ENCODE data around the gene TACC2. TPM values are rescaled to one million over a fixed set of nuclear protein-coding genes. Genes with fewer than 3 reads are reported as not detected.
"Not testable (repeated sequence)": the region's sequence is repeated elsewhere in the genome, so short reads cannot be mapped to it uniquely, and the experiment has no call there.

The TACC2 gene
- total RNA-seq, 4 donors from 2014 or later = 105 to 334 (median 235) TPM

- Histone ChIP-seq H3K27me3 (no peaks in the 10 kb centered on the region), H3K9me3 (no peaks in the 10 kb centered on the region), H3K4me3 (peak overlapping the region in 1 of 4 donors; percentile 5), H3K36me3 (no peaks in the 10 kb centered on the region), H3K4me1 (peaks cover 40 to 41% of the 10 kb centered on the region in 2 donors), H3K27ac (peak overlapping the region; percentile 94 to 98 (median 96))
- DNase-seq = no peak
- intact Hi-C loops (cut with DNase I; ENCODE audit: low total_unique reads) = no loop called here
- in situ Hi-C loops (cut with MboI; ENCODE audit: low sequenced_read_pairs in 4 of 4) = loop anchor here in 1 of 4 donors (10.0 kb wide), 1 partner anchor 55 kb away; no protein-coding TSS in a partner anchor
- TF ChIP-seq CTCF (IDR thresholded peaks at IDR 0.05 in 4 of 5, conservative IDR thresholded peaks at IDR 0.05 in 1 of 5) = no peak
- TF ChIP-seq POLR2A (IDR thresholded peaks at IDR 0.05) = no peak
- no peak for ATAC-seq
These were observed 1.2 kb downstream of the TACC2 start for GRCh38 chr10:121990015-121990677.

DNA sequence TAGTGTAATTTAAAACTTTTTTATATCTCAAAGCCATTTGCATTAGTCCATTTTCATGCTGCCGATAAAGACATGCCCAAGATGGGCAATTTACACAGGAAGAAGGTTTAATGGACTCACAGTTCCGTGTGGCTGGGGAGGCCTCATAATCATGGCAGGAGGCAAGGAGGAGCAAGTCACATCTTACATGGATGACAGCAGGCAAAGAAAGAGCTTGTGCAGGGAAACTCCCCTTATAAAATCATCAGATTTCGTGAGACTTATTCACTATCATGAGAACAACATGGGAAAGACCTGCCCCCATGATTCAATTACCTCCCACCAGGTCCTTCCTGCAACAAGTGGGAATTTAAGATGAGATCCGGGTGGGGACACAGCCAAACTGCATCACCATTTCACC, 2.8 kb downstream of the TACC2 start:
- H3K4me3 ChIP-seq; ATAC-seq; intact Hi-C loops (cut with DNase I; ENCODE audit: low total_unique reads); DNase-seq; H3K9me3 ChIP-seq; H3K36me3 ChIP-seq; H3K27me3 ChIP-seq: not testable (repeated sequence)
- H3K27ac ChIP-seq = peak overlapping the region; percentile 94 to 98 (median 96)
- H3K4me1 ChIP-seq = peaks cover 46 to 48% of the 10 kb centered on the region in 2 donors
- in situ Hi-C loops (cut with MboI; ENCODE audit: low sequenced_read_pairs in 4 of 4) = loop anchor here in 1 of 4 donors (10.0 kb wide), 1 partner anchor 53 kb away; no protein-coding TSS in a partner anchor

GRCh38 chr10:121994429-121994941, 5.5 kb downstream of the TACC2 start:
- H3K27ac ChIP-seq = peak overlapping the region; percentile 94 to 98 (median 96)
- no peaks in the 10 kb centered on the region for H3K36me3 ChIP-seq
- H3K4me1 ChIP-seq = peaks cover 34 to 52% of the 10 kb centered on the region in 2 donors
- in situ Hi-C loops (cut with MboI; ENCODE audit: low sequenced_read_pairs in 4 of 4) (loop anchor here in 1 of 4 donors (10.0 kb wide), 1 partner anchor 50 kb away; no protein-coding TSS in a partner anchor), intact Hi-C loops (cut with DNase I; ENCODE audit: low total_unique reads) (loop anchor here (2.0 kb wide), 2 partner anchors 50 to 118 kb away; no protein-coding TSS in a partner anchor)
- DNase-seq (peak; percentile 89 to 96), ATAC-seq (peak; percentile 40 to 58)
- no peaks in the 10 kb centered on the region for H3K27me3 ChIP-seq
- peak overlapping the region; percentile 37 to 63 (median 57) for H3K4me3 ChIP-seq
- no peaks in the 10 kb centered on the region for H3K9me3 ChIP-seq
- TF ChIP-seq POLR2A (IDR thresholded peaks at IDR 0.05) = peak; percentile 94 to 98
- TF ChIP-seq CTCF (IDR thresholded peaks at IDR 0.05 in 4 of 5, conservative IDR thresholded peaks at IDR 0.05 in 1 of 5) = peak in 1 of 5 experiments; percentile 15

- ATAC-seq = peak; percentile 15 to 47
- no peak for TF ChIP-seq CTCF (IDR thresholded peaks at IDR 0.05 in 4 of 5, conservative IDR thresholded peaks at IDR 0.05 in 1 of 5)
- TF ChIP-seq POLR2A (IDR thresholded peaks at IDR 0.05) = peak in 1 of 2 donors; percentile 39
- Histone ChIP-seq H3K4me1 (peaks cover 40 to 63% of the 10 kb centered on the region in 2 donors), H3K27me3 (no peaks in the 10 kb centered on the region), H3K27ac (peak overlapping the region; percentile 94 to 98 (median 96)), H3K4me3 (peak overlapping the region; percentile 27 to 62 (median 32)), H3K9me3 (no peaks in the 10 kb centered on the region), H3K36me3 (no peaks in the 10 kb centered on the region)
- DNase-seq = peak in 1 of 2 donors; percentile 69
- in situ Hi-C loops (cut with MboI; ENCODE audit: low sequenced_read_pairs in 4 of 4) = loop anchor here in 1 of 4 donors (10.0 kb wide), 1 partner anchor 46 kb away; no protein-coding TSS in a partner anchor
- intact Hi-C loops (cut with DNase I; ENCODE audit: low total_unique reads) = loop anchor here (5.0 kb wide), 1 partner anchor 64 kb away; no protein-coding TSS in a partner anchor
These were observed 9.5 kb downstream of the TACC2 start for GRCh38 chr10:121998462-121998861.

DNA sequence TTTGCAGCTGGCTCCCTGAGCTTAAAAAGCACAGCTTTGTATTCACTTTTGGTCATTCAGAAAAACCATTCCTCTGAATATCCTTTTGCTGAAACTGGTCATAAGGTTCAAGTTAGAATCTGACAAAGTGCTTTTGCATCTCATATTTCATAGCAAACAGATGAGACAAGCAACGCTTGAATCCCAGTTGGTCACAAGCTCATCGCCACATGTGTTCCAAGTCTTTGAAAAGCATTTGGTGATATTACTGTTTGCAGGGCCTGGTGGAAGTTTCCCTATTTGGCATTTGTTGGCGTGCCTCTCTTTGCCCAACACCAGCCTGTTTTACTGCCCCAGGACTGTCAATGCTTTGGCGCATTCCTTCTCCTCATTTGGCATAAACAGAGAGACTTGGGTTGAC, 10.3 kb downstream of the TACC2 start:
- Histone ChIP-seq H3K36me3 (no peaks in the 10 kb centered on the region), H3K4me1 (peaks cover 32 to 54% of the 10 kb centered on the region in 2 donors), H3K27ac (peak overlapping the region; percentile 94 to 98 (median 96)), H3K27me3 (no peaks in the 10 kb centered on the region), H3K4me3 (peak overlapping the region; percentile 27 to 62 (median 32)), H3K9me3 (no peaks in the 10 kb centered on the region)
- peak in 1 of 2 donors; percentile 15 for TF ChIP-seq POLR2A (IDR thresholded peaks at IDR 0.05)
- TF ChIP-seq CTCF (IDR thresholded peaks at IDR 0.05 in 4 of 5, conservative IDR thresholded peaks at IDR 0.05 in 1 of 5) = no peak
- DNase-seq (peak; percentile 73 to 78), ATAC-seq (peak; percentile 49 to 59)
- in situ Hi-C loops (cut with MboI; ENCODE audit: low sequenced_read_pairs in 4 of 4) = loop anchor here in 1 of 4 donors (10.0 kb wide), 1 partner anchor 46 kb away; no protein-coding TSS in a partner anchor
- intact Hi-C loops (cut with DNase I; ENCODE audit: low total_unique reads) = loop anchor here (5.0 kb wide), 1 partner anchor 63 kb away; no protein-coding TSS in a partner anchor

Data from gastrocnemius medialis (tissue), 4 donors.